Measurements from ENCODE around the gene BTNL9. TPM values are rescaled to one million over a fixed set of nuclear protein-coding genes. Genes with fewer than 3 reads are reported as not detected.
A peak's percentile ranks its signal among the peaks of the same experiment; 100 is the strongest.
"Not testable (repeated sequence)": the region's sequence is repeated elsewhere in the genome, so short reads cannot be mapped to it uniquely, and the experiment has no call there.

Gene BTNL9
- total RNA-seq, 1 donor from 2014 or later = under 0.01 TPM

DNA sequence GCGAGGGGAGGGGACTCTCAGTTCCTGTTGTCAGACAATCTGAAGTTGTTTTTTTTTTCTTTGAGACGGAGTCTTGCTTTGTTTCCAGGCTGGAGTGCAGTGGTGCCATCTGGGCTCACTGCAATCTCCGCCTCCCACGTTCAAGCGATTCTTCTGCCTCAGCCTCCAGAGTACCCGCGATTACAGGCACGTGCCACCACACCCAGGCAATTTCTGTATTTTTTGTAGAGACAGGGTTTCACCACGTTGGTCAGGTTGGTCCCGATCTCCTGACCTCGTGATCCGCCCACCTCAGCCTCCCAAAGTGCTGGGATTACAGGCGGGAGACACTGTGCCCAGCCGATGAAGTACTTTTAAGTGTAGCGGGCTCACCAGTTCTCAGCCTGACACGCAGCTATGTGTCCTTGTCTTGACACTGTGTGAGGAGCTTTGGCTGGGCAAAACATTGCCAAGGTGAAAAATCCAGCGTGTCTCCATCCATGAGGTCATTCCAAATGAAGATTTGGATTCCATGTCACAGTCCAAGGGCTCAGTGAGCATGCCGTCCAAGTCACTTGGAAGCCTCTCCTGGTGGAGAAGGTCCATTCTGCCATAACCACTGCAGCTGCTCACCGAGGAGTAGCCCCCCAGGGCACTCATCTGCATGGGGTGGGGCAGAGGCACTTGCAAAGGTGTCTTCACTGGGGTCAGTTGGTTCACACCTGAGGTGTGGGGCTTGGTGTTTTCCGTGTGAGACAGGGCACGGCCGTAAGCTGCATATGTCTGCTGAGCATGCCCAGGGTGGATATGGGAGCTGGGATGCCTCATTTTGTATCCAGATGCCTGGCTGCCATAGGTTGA lies 58.9 kb downstream of the BTNL9 start:
- DNase-seq (ENCODE audit: low read depth in 2 of 2) = no peak

DNA sequence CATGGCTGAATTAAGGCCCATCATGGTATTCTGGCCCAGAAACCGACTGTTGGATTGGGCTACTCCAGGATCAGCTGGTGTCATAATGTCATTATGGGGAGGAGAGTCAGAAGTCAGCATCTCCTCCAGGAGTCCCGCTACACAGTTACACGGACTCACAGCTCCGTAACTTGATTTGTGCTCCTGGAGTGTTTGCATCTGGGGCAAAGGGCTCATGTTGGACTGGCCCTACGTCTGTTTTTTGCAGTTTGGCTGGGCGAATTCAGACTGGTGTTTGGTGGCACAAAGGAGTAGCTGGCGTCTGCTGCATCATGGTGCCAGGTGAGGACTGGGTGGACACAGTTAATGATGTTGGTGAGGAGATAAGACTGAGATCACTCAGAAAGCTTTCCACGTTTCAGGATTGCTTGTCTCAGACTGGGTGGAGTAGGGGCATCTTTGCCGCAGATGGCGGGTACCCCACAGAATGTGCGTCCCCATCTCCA lies 59.6 kb downstream of the BTNL9 start:
- no peak for DNase-seq (ENCODE audit: low read depth in 2 of 2)

DNA sequence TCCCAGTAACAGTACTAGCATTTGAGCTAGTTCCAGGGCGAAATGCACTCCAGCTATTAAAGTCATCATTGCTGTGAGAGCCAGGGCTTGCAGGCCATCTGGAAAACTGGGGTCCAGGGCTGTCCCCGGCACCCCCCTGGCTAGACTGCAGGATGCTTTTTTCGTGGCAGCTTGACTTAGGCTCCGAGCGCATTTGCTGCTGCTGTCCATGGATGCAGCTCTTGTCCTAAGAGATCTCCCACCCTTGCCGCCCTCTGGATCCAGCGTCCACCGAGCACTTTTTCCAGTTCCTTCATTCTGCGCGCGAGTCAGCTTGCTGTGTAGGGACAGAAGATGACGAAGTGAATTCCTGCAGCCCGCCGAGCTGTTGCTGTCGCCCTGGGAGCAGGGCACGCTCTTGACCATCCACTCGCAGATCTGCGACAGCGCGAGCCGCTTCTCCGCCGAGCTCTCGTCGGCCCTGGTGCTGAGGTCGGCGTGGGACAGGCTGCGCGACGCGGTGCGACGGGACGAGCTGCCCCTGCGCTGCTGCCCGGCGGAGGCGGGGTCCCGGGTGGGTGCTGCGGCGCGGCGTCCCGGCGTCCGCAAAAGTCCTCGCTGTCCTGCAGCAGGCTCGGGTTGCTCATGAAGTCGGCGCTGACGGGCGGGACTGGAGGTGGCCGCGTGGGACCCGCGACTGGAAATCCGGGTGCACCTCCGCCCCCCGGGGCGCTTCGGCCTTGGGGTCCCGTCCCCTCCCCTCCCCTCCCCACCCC lies 60.2 kb downstream of the BTNL9 start:
- peak; percentile 14 to 16 for DNase-seq (ENCODE audit: low read depth in 2 of 2)

DNA sequence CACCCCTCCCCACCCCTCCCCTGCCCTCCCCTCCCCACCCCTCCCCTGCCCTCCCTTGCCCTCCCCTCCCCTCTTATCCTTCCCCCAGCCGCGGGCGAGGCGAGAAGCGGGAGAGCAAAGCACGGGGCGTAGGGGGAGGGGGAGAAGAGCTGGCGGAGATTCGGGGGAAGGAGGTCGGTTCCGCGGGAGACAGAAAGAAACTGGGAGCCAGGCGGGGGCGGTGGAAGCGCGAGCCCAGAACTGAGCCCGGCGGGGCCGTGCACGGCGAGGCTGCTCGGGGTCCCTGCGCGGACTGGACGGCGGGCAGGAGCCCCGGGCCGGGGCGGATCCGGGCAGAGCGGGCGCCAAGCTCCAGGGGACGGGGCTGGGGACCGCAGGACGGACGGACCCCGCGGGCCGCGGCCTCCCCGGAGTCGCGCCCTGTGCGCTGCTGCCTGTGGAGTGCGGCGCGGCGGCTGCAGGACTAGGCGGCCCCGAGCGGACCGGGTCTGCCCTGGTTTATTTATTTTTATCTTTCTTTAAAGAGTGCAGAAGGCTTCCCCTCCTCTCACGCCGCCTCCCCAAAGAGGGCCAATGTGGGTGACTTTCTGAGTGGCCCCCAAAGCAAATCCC lies 61.1 kb downstream of the BTNL9 start:
- DNase-seq (ENCODE audit: low read depth in 2 of 2) = not testable (repeated sequence)

DNA sequence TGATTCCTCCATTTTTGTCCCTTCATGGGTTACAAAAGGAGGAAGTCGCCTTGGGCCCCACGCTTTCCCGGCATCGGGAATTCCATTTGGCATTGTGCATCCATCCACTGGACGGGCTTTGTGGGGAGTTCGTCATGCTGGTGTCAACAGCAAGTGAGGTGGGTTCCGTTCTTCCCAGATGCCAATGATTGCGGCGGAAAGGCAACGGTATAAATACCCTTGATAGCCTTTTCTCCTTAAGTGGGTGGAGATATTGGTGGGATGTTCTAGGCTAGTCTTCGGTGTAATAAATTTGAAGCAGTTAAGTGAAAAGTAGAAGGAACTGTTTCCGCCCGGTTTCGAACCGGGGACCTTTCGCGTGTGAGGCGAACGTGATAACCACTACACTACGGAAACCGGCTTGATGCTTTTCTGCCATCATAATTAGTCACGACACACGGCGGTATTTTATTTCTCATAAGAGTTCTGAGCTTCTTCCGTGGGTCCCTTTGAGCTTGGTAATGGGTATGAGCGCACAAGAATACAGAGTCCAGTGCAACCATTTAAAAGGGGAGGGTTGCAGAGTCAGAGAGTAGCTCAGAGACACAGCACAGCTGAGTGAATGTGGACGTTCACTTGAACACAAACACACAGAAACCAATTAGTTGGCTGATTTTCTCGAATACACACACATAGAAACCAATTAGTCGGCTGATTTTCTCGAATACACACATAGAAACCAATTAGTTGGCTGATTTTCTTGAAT lies 62.0 kb downstream of the BTNL9 start:
- not testable (repeated sequence) for DNase-seq (ENCODE audit: low read depth in 2 of 2)

DNA sequence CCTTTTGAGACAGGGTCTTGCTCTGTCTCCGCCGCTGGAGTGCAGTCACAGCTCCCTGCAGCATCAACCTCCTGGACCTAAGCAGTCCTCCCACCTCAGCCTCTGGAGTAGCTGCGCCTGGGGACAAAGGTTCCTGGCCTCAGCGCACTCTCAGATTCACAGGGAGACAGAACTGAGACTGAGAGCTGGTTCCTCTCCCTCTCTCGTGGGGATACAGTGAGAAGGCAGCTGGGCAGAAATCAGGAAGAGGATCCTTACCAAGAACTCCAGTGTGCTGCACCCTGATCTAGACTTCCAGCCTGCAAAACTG lies 64.1 kb downstream of the BTNL9 start:
- not testable (repeated sequence) for DNase-seq (ENCODE audit: low read depth in 2 of 2)

DNA sequence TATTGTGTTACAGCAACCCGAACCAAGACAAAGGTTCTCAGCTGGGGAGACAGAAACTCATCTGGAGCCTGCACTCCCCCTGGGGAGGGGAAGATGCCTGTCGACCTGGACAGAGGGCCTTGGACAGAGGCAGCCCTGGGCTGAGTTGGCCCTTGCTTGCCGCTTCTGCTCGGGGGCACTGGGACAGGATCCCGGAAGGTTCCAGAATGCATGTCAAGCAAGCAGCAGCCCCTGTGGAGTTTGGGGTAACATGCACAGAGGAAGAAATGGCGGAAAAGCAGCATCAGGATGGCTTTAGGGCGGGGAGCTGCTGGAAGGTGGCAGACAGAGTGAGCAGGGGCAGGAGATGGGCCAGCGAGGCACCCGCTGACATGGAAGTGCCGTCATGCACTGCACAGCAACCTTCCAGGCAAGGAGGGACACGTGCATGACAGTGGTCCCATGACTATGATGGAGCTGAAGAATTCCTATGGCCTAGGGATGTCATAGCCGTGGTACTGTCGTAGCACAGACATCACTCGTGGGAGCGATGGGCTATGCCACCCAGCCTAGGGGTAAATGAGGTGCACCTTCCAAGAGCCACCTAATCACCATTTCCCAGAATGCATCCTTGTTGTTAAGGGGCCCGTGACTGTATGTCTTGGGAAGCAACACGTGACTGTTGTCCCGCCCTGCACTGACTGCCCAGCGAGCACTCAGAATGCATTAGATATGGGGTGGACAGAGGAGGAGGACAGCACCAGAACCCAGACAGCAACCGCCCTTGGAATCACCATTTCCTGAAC lies 64.7 kb downstream of the BTNL9 start:
- not testable (repeated sequence) for DNase-seq (ENCODE audit: low read depth in 2 of 2)

DNA sequence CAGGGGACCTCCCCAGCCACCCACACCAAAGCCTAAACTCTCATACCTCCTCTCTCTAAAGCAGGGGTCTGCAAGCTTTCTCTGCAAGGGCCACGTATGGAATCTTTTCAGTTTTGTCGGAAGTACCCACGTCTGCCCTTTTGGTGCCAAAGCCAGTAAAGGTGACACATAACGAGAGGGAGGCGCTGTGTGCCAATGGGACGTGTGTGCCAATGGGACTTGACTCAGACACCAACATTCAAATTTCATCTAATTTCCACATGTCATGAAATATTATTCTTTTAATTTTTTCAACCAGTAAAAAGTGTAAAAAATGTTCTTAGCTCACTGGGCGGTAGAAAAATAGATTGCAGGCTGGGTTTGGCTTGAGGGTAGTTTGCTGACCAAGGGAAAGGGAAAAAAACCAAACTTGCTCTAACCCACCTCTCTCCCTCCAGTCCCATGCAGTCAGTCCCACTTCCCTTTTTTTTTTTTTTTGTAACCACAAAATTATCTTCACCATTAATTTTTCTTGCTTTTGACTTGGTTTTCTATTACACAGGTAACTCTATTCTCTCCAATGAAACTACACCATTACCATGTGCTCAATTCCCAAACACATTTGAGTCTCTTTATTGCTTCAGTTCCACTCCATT lies 65.4 kb downstream of the BTNL9 start:
- DNase-seq (ENCODE audit: low read depth in 2 of 2) = no peak

DNA sequence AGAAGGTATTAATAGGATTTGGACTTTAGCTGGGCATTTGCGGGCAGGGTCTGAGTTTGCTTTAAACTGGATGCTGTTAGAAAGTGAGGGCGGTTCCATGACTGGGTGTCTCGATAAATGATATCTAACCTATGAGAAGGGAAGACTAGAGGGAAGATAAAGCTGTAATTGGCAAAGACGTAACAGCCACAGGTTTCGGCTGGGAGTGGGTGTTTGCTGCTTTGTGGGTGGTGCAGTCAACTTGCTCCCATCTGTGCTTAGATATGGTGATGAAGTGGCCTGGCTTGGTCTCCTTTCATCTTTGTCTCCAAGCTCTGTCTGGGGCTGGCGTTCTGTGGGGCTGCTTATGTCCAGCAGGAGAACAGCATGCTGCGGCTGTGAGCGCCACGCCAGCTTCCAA lies 67.6 kb downstream of the BTNL9 start:
- no peak for DNase-seq (ENCODE audit: low read depth in 2 of 2)

DNA sequence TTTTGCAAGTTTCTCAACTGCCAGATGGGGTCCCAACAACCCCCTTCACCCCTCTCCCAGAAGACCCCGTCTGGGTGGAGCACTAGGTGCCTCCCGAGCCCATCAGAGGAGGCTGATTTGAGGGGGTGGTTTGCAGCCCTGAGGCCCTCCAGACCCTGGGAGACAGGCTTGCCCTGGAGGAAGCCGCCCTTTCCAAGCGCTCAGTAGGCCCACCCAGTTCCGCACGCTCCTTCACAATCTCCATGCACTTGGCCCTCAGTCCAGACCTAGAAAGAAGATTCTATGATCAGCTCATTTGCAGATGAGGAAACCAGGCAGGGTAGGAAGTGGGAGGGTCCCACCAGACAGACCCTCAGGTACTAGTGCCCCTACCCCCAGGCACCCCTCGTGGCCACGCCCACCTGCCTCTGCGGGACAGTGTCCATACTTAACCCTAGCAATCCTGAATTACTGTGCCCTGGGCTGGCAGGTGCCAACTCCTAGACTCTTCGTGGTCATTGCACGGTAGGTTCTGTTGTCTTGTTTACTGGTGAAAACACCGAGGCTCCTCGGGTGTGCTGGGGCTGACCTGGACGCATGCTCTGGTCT lies 68.6 kb downstream of the BTNL9 start:
- DNase-seq (ENCODE audit: low read depth in 2 of 2) = no peak

DNA sequence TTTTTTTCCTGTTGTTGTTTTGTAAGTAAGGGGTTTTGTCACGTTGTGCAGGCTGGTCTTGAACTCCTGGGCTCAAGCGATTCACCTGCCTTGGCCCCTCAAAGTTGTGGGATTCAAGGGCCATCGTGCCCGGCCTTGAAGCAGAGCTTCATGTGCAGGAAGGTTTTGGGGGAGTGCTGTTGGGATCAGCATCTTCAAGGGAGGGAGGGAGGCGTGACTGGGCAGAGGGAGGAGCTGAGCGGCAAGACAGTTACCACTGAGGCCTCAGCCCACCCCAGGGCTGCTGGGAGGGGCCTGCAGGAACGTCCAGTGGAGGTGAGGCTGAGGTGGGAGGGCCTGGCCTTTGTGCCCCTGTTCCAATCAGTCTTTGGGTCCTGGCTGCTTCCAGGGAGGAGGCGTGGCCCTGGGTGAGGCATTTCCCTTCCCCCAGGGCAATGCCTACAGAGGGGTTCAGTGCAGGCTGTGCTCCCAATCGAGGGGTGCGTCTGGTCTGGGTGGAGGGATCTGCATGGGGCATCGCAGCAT lies 69.5 kb downstream of the BTNL9 start:
- DNase-seq (ENCODE audit: low read depth in 2 of 2) = no peak

DNA sequence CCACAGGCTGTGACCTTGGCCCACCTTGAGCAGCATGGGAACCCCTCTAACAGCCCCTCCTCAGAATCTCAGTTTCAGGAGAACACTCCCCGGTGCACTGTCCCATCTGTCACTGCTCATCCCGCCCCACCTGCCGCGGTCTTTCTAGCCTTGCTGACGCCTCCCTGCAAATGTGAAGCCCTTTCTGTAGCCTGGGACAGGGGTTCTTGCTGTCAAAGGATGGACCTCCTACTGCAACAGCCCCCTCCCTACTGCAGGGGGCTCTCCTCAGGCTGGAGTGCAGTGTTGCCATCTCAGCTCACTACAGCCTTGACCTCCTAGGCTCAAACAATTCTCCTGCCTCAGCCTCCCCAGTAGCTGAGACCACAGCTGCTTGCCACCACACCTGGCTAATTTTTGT lies 70.9 kb downstream of the BTNL9 start:
- DNase-seq (ENCODE audit: low read depth in 2 of 2) = no peak

Other genes starting within 250 kb of the BTNL9 start
- gene MGAT1, start 237.5 kb upstream of the BTNL9 start, total RNA-seq = 65.8 and 129 TPM in 2 replicates
- gene ZFP62, start 179.0 kb upstream of the BTNL9 start, total RNA-seq = 10.5 and 13.7 TPM in 2 replicates
- gene BTNL8, start 141.1 kb upstream of the BTNL9 start, total RNA-seq = under 0.01 and 0.20 TPM in 2 replicates
- not detected in 2 replicates for gene BTNL3, start 51.4 kb upstream of the BTNL9 start, total RNA-seq
- not detected in 2 replicates for gene OR2V1, start 90.9 kb downstream of the BTNL9 start, total RNA-seq
- not detected in 2 replicates for gene OR2V2, start 107.3 kb downstream of the BTNL9 start, total RNA-seq
- 0.99 and 4.6 TPM in 2 replicates for gene TRIM7, start 164.9 kb downstream of the BTNL9 start, total RNA-seq
- 6.1 and 10.3 TPM in 2 replicates for gene TRIM41, start 183.0 kb downstream of the BTNL9 start, total RNA-seq
- 4,616 and 5,265 TPM in 2 replicates for gene RACK1, start 203.6 kb downstream of the BTNL9 start, total RNA-seq
- gene TRIM52, start 220.9 kb downstream of the BTNL9 start, total RNA-seq = 2.8 and 7.3 TPM in 2 replicates